Measurements from ENCODE around the gene SPDYE3. TPM values are rescaled to one million over a fixed set of nuclear protein-coding genes. Genes with fewer than 3 reads are reported as not detected.
"Not testable (repeated sequence)": the region's sequence is repeated elsewhere in the genome, so short reads cannot be mapped to it uniquely, and the experiment has no call there.

The SPDYE3 gene
- total RNA-seq, 6 experiments from 2014 or later = not detected

- peaks cover 0 to 71% (median 30%) of the 10 kb centered on the region in 4 donors for H3K36me3 ChIP-seq
Observed at GRCh38 chr7:100348805-100349204, 41.3 kb downstream of the SPDYE3 start.

DNA sequence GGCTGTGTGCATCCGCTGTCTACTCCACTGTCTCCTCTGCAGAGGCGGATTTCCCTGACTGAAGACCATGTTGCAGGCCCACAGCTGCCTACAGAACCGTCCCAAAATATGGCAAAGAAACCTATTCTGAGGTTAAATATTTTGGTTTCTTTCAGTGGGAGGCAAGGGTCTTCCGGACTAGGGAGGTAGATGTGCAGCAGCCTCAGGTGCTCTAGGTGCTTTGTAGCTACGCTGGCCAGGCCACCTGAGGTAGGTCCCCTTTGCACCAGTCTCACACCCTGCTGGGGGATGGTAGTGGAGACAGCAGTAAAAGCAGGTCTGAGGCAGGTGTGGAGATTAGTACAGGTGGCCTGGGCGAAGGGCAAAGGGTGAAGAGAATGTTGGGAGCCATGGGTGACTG, 42.3 kb downstream of the SPDYE3 start:
- no peak for DNase-seq
- H3K4me3 ChIP-seq = no peak overlapping the region
- TF ChIP-seq CTCF (IDR thresholded peaks at IDR 0.05) = no peak
- no peak for TF ChIP-seq POLR2A (IDR thresholded peaks at IDR 0.05)
- peaks cover 0 to under 1% (median under 1%) of the 10 kb centered on the region in 4 donors for H3K4me1 ChIP-seq
- ATAC-seq = no peak
- H3K36me3 ChIP-seq = peaks cover 0 to 80% (median 29%) of the 10 kb centered on the region in 4 donors
- no peaks in the 10 kb centered on the region for H3K9me3 ChIP-seq
- intact Hi-C loops (cut with DNase I) = no loop called here
- WGBS (ENCODE audit: insufficient coverage, low coverage, low lambda C conversion rate, missing lambda C conversion rate) = 90% methylated on average over 2 of the region's 6 CpGs
- no peak overlapping the region for H3K27ac ChIP-seq
- no peaks in the 10 kb centered on the region for H3K27me3 ChIP-seq

More at GRCh38 chr7:100348805-100349204, 41.3 kb downstream of the SPDYE3 start:
- ATAC-seq = no peak
- intact Hi-C loops (cut with DNase I) = no loop called here
- no peak overlapping the region for H3K27ac ChIP-seq
- TF ChIP-seq CTCF (IDR thresholded peaks at IDR 0.05) = no peak
- TF ChIP-seq POLR2A (IDR thresholded peaks at IDR 0.05) = no peak
- no peaks in the 10 kb centered on the region for H3K9me3 ChIP-seq
- H3K4me1 ChIP-seq = peaks cover 0 to 9% (median under 1%) of the 10 kb centered on the region in 4 donors
- no peak overlapping the region for H3K4me3 ChIP-seq
- DNase-seq = no peak
- H3K27me3 ChIP-seq = no peaks in the 10 kb centered on the region

DNA sequence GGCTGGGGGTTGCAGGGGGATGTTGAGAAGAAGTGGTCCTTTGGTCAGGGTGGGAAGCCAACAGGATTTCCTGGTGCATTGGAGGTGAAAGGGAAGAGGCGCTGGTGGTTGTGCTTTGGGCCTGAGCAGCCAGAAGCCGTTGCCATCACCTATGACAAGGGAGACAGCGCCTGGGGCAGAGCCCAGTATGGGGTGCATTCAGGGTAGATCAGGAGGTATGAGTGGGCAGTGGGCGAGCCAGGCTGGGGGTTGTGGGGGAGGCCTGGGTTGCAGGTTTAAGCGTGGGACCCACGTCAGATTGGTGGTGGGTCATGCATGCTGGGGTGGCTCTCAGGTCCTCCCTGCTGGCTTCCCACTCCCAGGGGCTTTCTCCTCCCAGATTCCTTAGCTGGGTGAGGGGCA, 44.2 kb downstream of the SPDYE3 start:
- intact Hi-C loops (cut with DNase I) = no loop called here
- Histone ChIP-seq H3K27me3 (no peaks in the 10 kb centered on the region), H3K4me1 (no peaks in the 10 kb centered on the region), H3K27ac (no peak overlapping the region), H3K9me3 (no peaks in the 10 kb centered on the region), H3K36me3 (peaks cover 0 to 86% (median 30%) of the 10 kb centered on the region in 4 donors), H3K4me3 (no peak overlapping the region)
- ATAC-seq (no peak), DNase-seq (no peak)
- 86% methylated on average over 3 of the region's 6 CpGs for WGBS (ENCODE audit: insufficient coverage, low coverage, low lambda C conversion rate, missing lambda C conversion rate)
- TF ChIP-seq CTCF (IDR thresholded peaks at IDR 0.05) = no peak

DNA sequence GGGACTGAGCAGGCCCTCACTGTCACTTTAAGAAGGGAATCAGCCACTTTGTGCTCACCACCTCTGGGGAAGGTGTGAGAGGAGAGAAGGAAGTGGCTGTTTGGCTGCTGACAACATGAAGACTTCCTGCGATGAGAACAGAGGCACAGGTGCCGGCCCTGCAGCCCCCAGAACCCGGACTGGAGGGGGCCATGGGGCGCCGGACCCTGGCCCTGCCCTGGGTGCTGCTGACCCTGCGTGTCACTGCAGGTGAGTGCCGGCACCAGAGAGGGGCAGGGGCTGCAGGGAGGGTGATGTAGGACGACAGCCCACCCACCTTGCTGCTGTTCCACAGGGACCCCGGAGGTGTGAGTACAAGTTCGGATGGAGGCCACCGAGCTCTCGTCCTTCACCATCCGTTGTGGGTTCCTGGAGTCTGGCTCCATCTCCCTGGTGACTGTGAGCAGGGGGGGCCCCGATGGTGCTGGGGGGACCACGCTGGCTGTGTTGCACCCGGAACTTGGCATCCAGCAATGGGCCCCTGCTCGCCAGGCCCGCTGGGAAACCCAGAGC, 44.8 kb downstream of the SPDYE3 start:
- DNase-seq; H3K27me3 ChIP-seq; intact Hi-C loops (cut with DNase I); H3K4me3 ChIP-seq; H3K27ac ChIP-seq; H3K9me3 ChIP-seq; H3K4me1 ChIP-seq: not testable (repeated sequence)
- peak in 3 of 4 donors; percentile 22 to 42 (median 22) for ATAC-seq
- peaks cover 0 to 86% (median 29%) of the 10 kb centered on the region in 4 donors for H3K36me3 ChIP-seq
- 100% methylated on average over 2 of the region's 18 CpGs for WGBS (ENCODE audit: insufficient coverage, low coverage, low lambda C conversion rate, missing lambda C conversion rate)

GRCh38 chr7:100352984-100353684, 45.6 kb downstream of the SPDYE3 start:
- Histone ChIP-seq H3K9me3 (no peaks in the 10 kb centered on the region), H3K4me3 (no peak overlapping the region), H3K36me3 (peaks cover 0 to 85% (median 26%) of the 10 kb centered on the region in 4 donors), H3K27me3 (no peaks in the 10 kb centered on the region), H3K4me1 (no peaks in the 10 kb centered on the region), H3K27ac (no peak overlapping the region)
- WGBS (ENCODE audit: insufficient coverage, low coverage, low lambda C conversion rate, missing lambda C conversion rate) = 100% methylated on average over 1 of the region's 16 CpGs
- intact Hi-C loops (cut with DNase I) = no loop called here
- no peak for TF ChIP-seq CTCF (IDR thresholded peaks at IDR 0.05)
- TF ChIP-seq POLR2A (IDR thresholded peaks at IDR 0.05) = no peak
- ATAC-seq (no peak), DNase-seq (no peak)

Measured in right lobe of liver (tissue), 6 donors.